SKM-1 (cell line): ENCODE data around the gene LTBP1.

Experiments
- DNase-seq: peaks from one replicate; lab custom pipeline; 2025; ENCODE audit not compliant: unreplicated experiment; lab: John Stamatoyannopoulos, UW

The LTBP1 gene

DNA sequence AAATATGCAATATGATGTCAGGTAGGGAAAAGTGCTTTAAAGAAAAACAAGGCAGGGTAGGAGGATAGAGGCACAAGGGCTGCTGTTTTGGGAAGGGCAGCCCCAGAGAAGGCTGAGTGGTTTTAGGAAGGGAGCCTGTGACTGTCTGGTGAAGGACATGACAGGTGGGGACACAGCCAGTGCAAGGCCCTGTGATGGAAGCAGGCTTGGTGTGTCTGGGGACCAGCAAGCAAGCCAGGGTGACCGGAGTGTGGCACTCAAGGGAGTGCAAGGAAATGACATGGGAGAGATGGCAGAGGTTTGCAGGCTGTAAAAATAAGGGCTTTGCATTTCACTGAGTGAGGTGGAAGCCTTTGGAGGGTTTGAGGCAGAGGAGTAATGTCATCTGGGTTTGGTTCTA is 62.0 kb downstream of the LTBP1 start:
- DNase-seq, result no peak

DNA sequence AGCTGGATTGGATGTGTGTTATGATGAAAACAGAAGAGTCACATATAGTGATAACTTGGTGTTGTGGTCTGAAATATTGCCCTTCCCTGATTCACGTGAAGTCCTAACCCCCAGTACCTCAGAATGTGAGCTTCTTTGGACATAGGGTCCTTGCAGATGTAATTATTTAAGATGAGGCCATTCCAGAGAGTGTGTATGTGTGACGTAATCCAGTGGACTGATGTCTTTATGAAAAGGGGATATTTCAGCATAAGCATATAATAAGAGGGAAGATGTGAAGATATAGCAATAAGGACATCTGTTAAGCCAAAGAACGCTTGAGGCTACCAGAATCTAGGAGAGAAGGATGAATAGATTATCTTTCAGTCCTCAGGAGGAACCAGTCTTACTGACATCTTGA is 62.5 kb downstream of the LTBP1 start:
- DNase-seq, result no peak

DNA sequence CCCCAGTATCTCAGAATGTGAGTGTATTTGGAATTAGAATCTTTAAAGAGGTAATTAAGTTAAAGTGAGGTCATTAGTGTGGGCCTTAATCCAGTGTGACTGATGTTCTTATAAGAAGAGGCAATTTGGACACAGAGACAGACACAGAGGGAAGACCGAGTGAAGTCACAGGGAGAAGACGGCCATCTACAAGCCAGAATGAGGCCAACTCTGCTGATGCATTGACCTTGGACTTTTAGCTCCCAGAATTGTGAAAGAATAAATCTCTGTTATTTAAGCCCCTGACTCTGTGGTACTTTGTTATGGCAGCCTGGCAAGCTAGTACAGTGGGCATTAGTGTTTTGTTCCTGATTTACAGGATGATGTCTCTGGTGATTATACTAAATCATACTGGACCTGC is 64.6 kb downstream of the LTBP1 start:
- DNase-seq, result no peak

DNA sequence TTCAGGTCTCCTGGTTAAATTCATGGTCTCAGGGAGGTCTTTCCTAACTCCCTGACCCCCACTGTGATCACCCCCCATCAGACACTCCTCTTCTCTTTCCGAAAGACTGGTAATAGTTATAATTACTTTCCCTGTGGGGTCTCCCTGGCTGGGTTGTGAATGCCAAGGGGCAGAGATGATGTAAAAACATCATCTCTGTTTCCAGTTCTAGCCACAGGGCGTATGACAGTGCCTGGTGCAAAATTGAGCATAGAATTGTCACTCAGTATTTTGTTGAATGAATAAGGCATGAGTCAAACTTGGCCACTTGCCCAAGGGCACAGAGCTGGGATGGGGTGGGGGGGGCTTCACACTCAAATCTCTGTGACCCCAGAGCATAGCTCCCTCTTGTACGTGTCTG is 65.2 kb downstream of the LTBP1 start:
- no peak for DNase-seq

DNA sequence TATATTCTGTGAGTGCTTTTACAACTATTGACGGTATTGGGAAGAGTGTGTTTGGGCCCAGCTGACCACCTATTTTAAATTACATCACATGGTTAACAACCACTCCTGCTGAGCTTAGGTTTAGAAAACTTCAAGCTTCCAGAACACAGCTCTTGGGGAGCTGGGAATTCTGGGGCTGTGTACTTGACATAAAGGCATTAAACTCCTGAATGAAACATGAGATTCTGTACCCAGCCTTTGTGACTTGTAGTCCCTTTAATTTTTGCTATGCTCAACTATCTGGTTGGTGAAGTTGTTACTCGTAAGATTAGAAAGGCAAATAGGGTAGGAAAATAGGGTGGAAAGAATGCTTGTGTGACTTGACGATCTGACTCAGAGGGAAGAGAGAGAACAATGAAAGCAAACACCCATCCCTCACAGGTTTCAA is 66.9 kb downstream of the LTBP1 start:
- DNase-seq, result no peak

DNA sequence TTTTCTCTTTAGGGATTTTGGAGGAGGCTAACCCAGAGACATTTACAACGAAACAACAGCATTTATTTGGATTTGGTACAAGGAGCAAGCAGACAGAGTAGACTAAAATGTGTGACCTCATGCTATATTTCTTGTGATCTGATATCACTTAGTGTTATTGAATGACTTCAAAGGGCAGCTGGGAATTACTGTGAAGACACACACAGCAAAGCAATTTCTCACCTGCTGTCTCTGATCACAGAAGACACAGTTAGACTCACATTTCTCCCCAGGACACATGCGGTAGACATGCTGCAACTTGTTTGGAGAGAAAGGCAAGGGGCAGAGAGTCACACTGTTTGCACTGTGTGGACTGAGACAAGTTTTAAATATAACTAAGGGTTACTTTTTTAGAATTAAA is 67.5 kb downstream of the LTBP1 start:
- no peak for DNase-seq

DNA sequence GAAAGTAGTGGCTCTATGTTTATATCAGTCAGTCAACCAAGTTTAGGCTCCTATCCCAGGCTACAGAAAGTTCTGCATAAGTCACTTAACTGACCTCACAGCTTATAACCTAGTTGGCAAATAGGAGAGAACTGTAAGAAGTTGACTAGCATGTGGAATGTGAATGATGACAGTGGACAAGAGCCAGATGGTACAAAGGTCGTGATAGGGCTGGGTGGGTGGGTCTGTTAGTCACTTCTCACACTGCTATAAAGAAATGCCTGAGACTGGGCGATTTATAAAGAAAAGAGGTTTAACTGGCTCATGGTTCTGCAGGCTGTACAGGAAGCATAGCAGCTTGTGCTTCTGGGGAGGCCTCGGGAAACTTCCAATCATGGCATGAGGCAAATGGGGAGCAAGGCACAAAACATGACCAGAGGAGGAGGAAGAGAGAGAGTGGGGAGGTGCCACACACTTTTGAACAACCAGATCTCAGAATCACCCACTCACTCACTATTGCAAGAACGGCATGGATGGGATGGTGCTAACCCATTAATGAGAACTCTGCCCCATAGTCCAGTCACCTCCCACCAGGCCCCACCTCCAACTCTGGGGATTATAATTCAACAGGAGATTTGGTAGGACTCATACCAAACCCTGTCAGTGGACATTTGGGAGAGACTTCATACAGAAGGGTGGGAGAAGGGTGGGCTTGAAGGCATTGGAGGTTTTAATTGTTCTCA is 68.8 kb downstream of the LTBP1 start:
- DNase-seq, result no peak

DNA sequence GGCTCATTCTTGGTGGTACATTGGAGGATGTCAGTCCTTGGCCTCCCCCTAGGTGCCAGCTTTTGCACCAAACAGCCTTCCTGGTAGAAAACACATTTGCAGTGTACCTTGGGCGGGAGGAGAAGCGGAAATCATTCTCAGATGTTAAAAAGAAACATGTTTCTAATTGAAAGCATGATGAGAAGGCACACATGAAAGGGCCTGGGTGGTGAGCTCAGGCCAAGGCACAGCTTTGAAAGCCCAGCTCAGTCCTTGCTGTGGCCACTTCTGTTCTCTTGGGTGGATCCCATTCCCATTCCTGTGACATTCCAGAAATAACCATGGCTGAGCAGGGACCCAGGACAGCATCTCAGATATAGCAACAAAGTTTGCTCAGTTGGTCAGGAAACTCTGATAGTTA is 71.5 kb downstream of the LTBP1 start:
- no peak for DNase-seq

DNA sequence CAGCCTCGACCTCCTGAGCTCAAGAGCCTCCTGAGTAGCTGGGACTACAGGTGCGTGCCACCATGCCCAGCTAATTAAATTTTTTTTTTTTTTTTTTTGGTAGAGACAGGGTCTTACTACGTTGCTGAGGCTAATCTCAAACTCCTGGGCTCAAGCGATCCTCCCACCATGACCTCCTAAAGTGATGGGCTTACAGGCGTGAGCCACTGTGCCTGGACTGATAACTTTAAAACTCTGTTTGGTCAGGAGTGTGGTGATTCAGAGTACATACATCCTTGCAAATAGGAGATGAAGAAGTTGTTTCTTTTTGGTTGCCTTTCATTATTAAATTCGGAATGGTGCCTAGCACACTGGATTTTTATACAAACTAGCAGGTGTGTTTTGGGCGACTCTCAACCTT is 73.0 kb downstream of the LTBP1 start:
- no peak for DNase-seq

DNA sequence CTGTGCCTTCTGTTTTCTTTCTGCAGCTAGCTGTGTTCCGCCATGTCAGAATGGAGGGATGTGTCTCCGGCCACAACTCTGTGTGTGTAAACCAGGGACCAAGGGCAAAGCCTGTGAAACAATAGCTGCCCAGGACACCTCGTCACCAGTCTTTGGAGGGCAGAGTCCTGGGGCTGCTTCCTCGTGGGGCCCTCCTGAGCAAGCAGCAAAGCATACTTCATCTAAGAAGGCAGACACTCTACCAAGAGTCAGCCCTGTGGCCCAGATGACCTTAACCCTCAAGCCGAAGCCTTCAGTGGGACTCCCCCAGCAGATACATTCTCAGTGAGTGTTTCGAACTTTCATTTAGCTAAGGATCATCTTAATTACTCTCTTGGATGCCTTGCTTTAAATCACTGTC is 74.1 kb downstream of the LTBP1 start:
- no peak for DNase-seq

DNA sequence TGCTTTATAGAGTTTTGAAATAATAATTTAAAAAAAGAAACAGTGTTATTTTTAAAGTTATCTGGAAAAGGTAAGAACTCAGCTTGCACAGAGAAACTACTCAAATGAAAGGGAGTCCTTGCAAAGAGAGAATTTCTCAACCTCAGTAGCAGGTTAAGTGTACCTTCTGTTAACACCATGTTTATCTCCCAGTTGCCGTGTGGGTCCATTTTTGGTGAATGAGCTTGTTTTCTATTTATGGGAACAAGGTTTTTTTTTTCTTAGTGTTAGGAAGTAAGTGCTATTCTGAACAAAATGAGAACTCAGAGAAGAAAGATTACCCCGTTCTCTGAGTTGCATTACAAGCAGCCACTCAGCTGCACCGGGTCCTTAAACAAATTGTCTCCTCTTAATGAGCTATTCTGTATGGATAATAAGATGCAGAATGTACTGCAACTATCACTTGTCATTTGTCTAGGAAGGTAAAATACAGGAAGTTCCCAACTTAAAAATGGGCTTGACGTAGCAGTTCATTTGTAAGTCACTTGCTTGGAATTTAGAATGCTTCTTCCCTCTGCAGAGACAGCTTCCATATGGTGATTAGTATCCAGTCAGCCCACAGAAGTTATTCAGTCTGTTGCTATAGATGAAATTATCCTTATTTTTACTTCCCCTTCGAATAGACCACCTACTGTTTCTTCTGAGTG is 74.9 kb downstream of the LTBP1 start:
- DNase-seq, result no peak

DNA sequence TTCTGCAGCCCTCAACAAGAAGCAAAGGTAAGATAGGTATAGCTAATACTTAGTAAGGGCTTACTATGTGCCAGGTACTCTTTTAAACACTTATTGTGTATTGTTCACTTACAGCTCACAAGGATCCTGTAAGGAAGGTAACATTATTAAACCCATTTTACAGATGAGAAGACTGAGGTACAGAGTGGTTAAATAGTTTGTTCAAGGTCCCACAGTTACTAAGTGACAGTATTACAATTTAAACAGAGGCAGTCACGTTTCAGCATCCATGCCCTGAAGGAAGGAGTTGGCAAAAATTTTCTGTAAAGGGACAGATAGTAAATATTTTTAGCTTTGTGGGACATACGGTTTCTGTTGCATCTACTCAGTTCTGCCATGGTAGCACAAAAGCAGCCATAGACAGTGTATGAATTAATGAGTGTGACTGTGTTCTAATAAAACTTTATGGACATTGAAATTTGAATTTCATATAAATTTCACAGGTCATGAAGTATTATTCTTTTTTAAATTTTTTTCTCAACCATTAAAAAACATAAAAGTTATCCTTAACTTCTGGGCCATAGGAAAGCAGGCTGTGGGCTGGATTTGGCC is 75.7 kb downstream of the LTBP1 start:
- DNase-seq, result no peak

DNA sequence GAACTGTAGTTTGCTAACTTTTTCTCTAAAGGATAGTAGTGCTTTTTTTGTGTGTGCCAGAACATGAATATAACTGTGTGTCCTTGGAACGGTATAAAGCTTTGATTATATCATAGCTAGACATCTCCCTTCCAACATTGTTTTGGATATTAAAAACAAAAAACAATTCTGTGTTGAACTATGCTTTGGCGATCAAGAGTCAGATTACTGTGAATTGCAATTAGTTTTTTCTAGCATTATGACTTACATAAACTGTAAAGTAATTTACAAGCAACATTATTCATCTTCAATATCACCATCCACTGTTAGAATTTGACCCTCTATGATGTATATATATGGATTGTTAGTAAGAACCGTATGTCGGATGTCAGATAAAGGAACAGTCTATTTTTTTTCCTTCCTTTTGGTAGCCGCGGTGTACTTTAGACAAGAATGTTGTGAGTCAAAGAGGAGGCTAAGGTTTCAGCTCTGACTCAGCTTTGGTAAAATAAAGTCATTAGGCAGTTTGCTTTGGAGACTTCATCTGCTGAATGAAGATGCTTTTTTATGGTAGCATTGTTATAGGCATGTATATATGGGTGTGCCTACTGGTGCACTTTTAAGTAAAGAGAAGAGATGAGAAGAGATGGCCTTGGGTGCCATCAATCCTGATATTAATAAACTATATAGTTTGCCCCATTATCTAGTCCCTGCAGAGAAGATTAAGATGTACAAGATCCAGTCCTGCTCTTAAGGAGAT is 76.4 kb downstream of the LTBP1 start:
- DNase-seq, result no peak

DNA sequence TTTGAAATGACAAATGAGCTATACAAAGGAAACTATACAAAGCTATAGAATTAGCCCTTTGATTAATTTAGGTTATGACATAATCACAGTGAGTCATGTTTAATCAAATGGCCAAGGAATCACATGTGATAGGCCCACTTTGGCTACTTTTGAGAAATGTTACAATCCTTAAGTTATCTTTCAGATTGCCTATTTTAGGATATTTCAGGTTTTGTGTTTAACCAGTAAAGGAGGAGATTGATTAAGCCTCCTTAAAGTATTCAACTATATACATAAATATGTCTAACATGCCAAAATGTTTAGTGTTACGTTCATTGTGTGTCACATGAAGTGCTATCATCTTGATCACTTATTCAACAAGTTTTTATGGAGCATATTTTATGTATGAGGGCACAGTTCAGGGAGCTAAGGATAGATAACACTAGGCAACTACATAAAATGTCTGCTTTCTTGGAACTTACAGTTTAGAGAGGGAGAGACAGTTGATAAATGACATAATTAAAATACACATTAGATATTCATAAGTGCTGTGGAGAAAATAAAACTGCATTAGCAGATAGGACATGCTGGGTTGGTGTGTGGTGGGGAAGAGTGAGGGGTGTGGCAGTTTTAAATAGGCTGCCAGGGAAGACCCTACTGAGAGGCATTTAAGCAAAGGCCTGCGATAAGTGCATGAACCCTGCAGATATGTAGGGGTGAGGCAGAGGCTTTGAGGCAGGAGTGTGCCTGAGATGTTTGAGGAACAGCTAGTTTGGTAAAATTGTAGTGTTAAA is 77.2 kb downstream of the LTBP1 start:
- DNase-seq, result no peak

DNA sequence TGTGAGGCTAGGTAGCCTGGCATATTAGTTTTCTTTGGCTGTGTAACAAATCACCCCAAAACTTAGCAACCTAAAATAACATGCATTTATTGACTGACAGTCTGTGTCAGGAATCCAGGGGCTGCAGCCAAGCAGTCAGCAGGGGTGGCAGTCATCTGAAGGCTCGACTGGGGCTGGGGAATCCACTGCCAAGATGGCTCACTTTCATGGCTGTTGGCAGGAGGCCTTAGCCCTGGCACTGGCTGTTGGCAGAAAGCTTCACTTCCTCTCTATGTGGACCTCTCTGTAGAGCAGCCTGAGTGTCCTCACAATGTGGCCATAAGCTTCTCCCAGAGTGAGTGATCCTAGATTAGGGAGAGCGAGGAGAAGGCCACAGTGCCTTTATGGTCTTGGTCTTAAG is 78.0 kb downstream of the LTBP1 start:
- no peak for DNase-seq

DNA sequence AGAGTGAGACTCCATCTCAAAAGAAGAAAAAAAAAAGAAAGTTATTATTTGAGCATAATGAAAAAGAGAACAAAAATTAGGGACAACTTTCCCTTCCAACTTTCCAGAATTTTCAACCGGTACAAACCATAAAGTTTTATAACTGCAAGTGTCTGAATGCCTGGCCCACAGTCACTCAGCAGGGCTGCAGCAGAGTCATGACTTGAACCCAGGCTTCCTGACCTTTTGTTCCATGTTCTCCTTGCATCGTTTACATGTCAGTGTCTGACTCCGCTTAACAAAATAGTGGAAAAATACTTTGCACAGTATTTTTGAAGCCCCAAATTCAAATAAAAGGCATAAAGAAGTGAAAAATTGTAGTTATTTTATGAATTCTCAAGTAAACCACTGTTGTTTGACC is 82.7 kb downstream of the LTBP1 start:
- DNase-seq, result no peak

DNA sequence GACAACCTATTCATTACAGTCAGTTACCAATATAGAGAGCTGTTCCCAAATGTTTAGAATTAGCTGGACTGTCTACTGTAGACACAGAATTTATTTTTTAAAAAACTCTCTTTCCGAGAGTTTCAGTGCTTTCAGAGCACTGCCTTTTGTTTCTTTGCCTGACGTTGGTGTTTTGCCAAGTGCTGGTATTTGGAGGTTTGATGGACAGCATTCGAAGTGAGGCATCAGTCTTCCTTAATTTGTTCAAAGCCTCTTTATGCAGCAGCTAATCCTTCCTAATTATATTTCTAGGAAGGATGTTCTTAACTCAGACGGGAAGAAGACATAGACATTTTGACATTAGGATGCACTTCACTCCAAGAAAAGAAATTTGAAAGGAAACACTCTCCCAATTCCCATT is 83.2 kb downstream of the LTBP1 start:
- no peak for DNase-seq

DNA sequence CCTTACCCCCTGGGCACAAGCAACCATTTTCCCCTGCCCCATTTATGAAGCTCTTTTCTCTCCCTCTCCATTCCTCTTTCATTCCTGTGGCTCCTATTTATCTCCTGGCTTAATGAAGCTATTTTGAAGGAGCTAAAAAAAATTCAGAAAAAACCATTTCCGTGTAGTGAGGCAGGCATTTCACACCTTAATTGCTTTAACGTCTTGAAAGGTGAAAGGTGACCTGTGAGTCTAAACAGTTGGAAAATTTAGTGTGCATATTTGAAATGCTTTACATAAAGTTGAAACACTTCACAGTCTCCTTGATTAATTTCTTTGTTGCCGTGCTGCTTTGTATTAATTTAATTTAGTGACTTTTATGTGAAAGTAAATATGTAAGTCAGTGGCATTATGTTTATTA is 83.6 kb downstream of the LTBP1 start:
- DNase-seq, result no peak

DNA sequence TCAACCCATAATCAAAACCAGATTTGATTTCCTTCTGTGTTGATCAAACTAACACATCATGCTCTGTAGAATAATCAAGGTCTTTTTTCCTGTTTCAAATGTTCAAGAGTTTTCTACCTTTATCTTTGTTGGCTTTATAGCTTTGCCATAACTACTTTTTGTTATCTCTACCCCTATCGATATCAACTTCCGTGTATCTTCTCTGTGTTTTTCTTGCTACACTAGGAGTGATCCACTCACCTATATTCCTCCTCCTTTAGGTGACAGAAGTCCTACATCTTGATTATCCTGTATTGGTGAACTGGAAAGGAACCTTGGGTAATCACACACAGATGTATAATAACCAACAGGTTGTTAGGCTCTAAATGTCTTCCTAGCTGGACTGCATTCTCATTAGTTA is 85.5 kb downstream of the LTBP1 start:
- DNase-seq, result no peak

DNA sequence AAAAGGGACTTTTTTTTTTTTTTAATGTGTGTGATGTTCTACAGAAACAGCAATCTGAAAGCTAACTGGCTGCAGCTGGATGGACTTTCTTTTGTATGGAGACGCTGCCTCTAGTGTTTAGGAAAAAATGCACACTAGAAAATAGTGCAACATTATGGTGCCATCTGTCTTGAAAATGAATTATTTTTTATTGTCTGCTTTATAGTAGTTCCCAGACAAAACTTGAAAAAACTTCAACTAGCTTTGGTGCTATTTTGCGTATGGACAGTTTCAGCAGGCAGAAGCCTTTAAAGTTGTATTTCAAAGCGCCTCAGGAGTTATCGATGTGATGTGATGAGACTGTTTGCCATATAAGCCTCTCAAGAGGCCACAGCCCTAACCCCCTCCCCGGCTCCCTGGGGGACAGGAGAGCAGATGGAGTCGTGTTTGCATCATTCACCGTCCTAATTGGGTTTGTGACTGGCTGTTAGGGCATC is 86.9 kb downstream of the LTBP1 start:
- DNase-seq, result no peak

DNA sequence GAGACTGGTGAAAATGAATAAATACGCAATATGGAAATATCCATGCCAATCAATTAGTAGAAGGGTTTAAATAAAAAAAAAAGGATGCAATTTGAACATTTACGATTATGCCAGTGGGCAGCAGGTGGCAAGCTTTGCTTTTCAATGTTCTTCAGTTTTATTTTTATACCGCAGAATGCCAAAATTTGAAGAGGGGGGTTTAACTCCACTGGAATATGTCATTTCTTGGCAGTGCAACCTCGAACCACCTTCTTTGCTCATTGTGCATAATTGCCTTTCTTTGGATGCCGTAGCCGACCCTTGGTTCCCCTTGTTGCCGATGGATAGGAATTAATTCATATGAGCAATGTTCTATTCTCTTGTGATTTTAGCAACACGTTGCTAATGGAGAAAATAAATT is 88.0 kb downstream of the LTBP1 start:
- DNase-seq, result no peak
